Endodermal cell (in vitro differentiated cells): ENCODE results near the gene CCDC57. TPM values are rescaled to one million over a fixed set of nuclear protein-coding genes. Genes with fewer than 3 reads are reported as not detected.

Experiments
- DNase-seq: peaks from one replicate; pipeline ENCODE4 v3.0.0-alpha.2; 2017
- H3K27ac ChIP-seq: 2 replicates; pipeline ENCODE4 v1.5.1; 2013; ENCODE audit warnings: mild to moderate bottlenecking, low read depth, low read length, moderate library complexity
- H3K27me3 ChIP-seq: 2 replicates; pipeline ENCODE4 v1.6.1; 2013; ENCODE audit warnings: mild to moderate bottlenecking, low read length, moderate library complexity; ENCODE audit not compliant: insufficient read depth, control insufficient read depth, poor library complexity, severe bottlenecking
- H3K36me3 ChIP-seq: 2 replicates; pipeline ENCODE4 v1.7.0; 2013; ENCODE audit warnings: mild to moderate bottlenecking, low read length, moderate library complexity; ENCODE audit not compliant: control insufficient read depth, insufficient read depth
- H3K4me1 ChIP-seq: one replicate; pipeline ENCODE4 v1.7.0; 2013; ENCODE audit warnings: low read length; ENCODE audit not compliant: control insufficient read depth, insufficient read depth
- H3K4me3 ChIP-seq: 2 replicates; pipeline ENCODE4 v1.5.1; 2013; ENCODE audit warnings: mild to moderate bottlenecking, low read length, moderate library complexity
- H3K9ac ChIP-seq: 2 replicates; pipeline ENCODE4 v1.6.1; 2013; ENCODE audit warnings: mild to moderate bottlenecking, low read length, moderate library complexity; ENCODE audit not compliant: poor library complexity, severe bottlenecking; ENCODE audit errors: extremely low read depth
- H3K9me3 ChIP-seq: 2 replicates; pipeline ENCODE4 v1.6.1; 2013; ENCODE audit warnings: mild to moderate bottlenecking, low read length, moderate library complexity; ENCODE audit not compliant: control insufficient read depth
- H3K27ac Mint-ChIP-seq: 2 replicates; pipeline ENCODE4 v1.8.0; 2020; ENCODE audit warnings: mixed read lengths
- H3K27me3 Mint-ChIP-seq: 2 replicates; pipeline ENCODE4 v1.8.0; 2021; ENCODE audit warnings: mild to moderate bottlenecking, mixed read lengths; ENCODE audit not compliant: insufficient read depth
- H3K36me3 Mint-ChIP-seq: 2 replicates; pipeline ENCODE4 v1.8.0; 2020; ENCODE audit warnings: low read depth, mixed read lengths
- H3K4me1 Mint-ChIP-seq: 2 replicates; pipeline ENCODE4 v1.8.0; 2020; ENCODE audit warnings: mixed read lengths
- H3K4me3 Mint-ChIP-seq: 2 replicates; pipeline ENCODE4 v1.8.0; 2020; ENCODE audit warnings: mild to moderate bottlenecking, moderate library complexity, mixed read lengths
- H3K9me3 Mint-ChIP-seq: 2 replicates; pipeline ENCODE4 v1.8.0; 2020; ENCODE audit warnings: mild to moderate bottlenecking, mixed read lengths
- CTCF ChIP-seq: fragments of 200-600 bp; sonication (generic); conservative IDR thresholded peaks from 2 replicates; pipeline ENCODE4 v1.5.0; 2021; ENCODE audit warnings: antibody characterized with exemption, mild to moderate bottlenecking
- WGBS, 2 experiments: methylation state at CpG; one replicate each; pipeline versions ENCODE4 v1.1.5 to v1.1.7; 2013; ENCODE audit warnings: missing lambda C conversion rate in 2 of 2, mixed read lengths in 1 of 2; ENCODE audit not compliant: insufficient coverage in 1 of 2, insufficient read length in 1 of 2; 5-methylcytosine and 5-hydroxymethylcytosine counted together
- total RNA-seq, 2 donors: library from RNA; stranded (reverse); fragmentation: NEBNext Ultra II Directional in 1 of 2; extraction: Animal tissue kit (Norgen Biotek cat#: 25700) in 1 of 2; gene quantifications; 2 replicates in 1 of 2; 3 replicates in 1 of 2; pipeline ENCODE4 v1.2.1, GENCODE V29; 2021

Gene CCDC57
- total RNA-seq, 2 donors from 2014 or later: 61.8 to 82.8 TPM

DNA sequence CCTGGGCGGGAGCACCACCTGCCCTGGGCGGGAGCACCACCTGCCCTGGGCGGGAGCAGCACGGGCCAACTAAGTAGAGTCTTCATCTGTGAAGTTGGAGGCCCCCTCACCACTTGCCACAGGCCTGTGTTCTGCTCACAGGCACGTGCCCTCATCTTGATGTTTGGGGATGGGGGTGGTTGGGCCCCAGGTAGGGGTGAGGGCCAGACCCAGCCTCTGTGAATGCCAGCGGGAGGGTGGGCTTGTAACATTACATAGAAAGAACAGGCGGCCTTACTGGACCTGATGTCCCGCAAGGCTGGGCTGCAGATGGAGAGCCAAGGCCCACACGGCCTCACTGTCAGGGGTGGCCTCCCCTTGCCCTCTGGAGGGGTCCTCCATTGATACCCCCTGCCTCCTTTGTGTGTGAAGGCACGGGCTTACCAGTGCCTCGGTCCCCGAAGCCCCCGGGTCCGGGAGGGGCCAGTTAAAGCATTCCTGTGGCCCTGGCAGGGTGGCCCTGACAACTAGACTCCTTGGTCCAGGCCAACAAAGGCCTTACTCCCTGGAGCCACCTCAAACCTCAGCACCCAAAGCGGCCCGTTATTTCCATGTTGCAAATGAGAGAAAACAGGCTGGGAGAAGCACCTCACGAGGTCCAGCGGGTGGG lies 15.1 kb upstream of the CCDC57 start:
- no peak overlapping the region for H3K4me3 ChIP-seq
- H3K4me1 ChIP-seq: peaks cover 6% of the 10 kb centered on the region
- H3K9me3 Mint-ChIP-seq: peaks cover 3% of the 10 kb centered on the region
- peaks cover 30% of the 10 kb centered on the region for H3K27me3 ChIP-seq
- no peaks in the 10 kb centered on the region for H3K4me1 Mint-ChIP-seq
- no peak overlapping the region for H3K27ac Mint-ChIP-seq
- no peaks in the 10 kb centered on the region for H3K9me3 ChIP-seq
- peaks cover 28% of the 10 kb centered on the region for H3K27me3 Mint-ChIP-seq
- peak overlapping the region; percentile 55 for H3K4me3 Mint-ChIP-seq
- H3K9ac ChIP-seq: no peak overlapping the region
- H3K36me3 ChIP-seq: no peaks in the 10 kb centered on the region
- H3K36me3 Mint-ChIP-seq: no peaks in the 10 kb centered on the region
- no peak overlapping the region for H3K27ac ChIP-seq
- no peak for TF ChIP-seq CTCF
- no peak for DNase-seq
- WGBS, 2 experiments: 78 to 79% methylated on average over 11 to 17 of the region's 18 CpGs

DNA sequence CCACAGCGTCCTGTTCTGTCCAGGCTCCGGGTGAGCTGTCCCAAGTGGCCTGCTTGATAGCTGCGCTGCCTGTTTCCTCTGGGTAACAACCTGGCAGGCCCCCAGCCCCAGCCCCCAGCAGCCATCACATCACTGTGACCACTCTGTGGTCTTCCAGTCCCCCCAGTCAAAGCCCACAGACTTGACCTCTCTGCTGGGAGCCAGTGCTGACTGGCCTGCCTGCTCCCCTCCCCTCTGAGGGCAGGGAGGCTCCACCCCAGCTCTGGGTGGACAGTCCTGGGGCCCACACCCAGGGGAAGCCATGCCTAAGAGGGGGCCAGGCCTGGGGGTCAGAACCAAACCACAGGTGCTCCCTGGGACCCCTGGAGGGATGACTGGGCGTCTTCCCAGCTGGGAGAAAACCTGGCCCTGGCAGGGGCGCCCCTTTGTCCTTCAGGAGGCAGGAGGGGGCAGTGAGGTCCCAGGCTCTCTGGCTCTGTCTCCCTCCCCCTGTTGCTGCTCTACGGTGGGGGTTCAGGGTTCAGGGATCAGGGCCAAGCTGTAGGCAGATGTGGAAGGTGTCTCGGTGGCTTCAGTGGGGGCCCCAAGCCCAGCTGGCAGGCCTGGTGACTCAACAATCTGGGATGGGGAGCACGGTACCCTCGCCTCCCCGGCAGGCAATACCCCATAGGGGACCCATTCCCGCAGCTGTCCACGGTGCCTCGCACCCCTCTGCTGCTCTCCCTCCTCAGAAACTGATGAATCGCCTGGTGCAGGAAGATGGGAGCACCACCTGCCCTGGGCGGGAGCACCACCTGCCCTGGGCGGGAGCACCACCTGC lies 14.4 kb upstream of the CCDC57 start:
- DNase-seq: no peak
- H3K36me3 ChIP-seq: no peaks in the 10 kb centered on the region
- no peak overlapping the region for H3K4me3 Mint-ChIP-seq
- TF ChIP-seq CTCF: no peak
- peaks cover 30% of the 10 kb centered on the region for H3K27me3 ChIP-seq
- H3K27ac Mint-ChIP-seq: no peak overlapping the region
- no peaks in the 10 kb centered on the region for H3K4me1 Mint-ChIP-seq
- no peaks in the 10 kb centered on the region for H3K36me3 Mint-ChIP-seq
- no peaks in the 10 kb centered on the region for H3K9me3 ChIP-seq
- WGBS, 2 experiments: 81 to 89% methylated on average over 7 to 15 of the region's 16 CpGs
- H3K27me3 Mint-ChIP-seq: peaks cover 34% of the 10 kb centered on the region
- peaks cover 2% of the 10 kb centered on the region for H3K4me1 ChIP-seq
- H3K27ac ChIP-seq: no peak overlapping the region
- H3K9ac ChIP-seq: no peak overlapping the region
- H3K9me3 Mint-ChIP-seq: peaks cover 3% of the 10 kb centered on the region
- H3K4me3 ChIP-seq: no peak overlapping the region

DNA sequence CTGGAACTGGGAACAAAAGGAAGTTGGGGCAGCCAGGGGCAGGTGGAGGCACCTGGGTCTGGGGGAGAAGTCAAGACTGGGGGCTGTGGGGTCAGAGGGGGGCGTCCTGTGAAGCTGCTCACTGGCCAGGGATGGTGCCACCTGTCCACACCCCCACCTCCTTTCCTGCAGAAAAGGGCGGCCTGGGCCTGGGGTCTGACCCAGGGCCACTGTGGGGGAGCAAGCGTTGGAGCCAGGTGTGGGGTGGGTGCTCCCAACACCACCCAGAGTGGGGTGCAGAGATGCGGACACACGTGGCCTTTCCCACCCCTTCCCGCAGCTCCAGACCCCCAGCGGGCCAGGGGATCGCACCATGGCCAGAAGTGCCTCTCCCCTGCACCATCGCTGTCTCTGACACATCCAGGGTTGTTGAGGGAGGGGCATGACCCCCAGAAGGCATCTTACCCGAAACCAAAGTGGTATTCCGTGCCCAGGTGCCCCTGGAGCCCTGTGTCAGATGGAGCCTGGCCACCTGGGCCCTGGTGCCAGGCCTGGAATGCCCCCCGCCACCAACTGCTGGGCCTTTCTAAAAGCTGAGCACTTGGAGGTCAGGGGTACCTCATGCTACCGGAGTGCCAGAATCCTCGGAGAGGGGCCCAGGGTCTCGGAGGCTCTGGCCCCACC lies 13.6 kb upstream of the CCDC57 start:
- Histone ChIP-seq H3K27me3 (peaks cover 30% of the 10 kb centered on the region), H3K4me1 (no peaks in the 10 kb centered on the region), H3K9me3 (no peaks in the 10 kb centered on the region), H3K36me3 (no peaks in the 10 kb centered on the region), H3K4me3 (no peak overlapping the region), H3K27ac (no peak overlapping the region), H3K9ac (no peak overlapping the region)
- Mint-ChIP-seq H3K4me1 (no peaks in the 10 kb centered on the region), H3K27me3 (peaks cover 39% of the 10 kb centered on the region), H3K9me3 (peaks cover 3% of the 10 kb centered on the region), H3K4me3 (no peak overlapping the region), H3K27ac (no peak overlapping the region), H3K36me3 (no peaks in the 10 kb centered on the region)
- WGBS, 2 experiments: 90 to 92% methylated on average over 12 to 15 of the region's 15 CpGs
- DNase-seq: no peak
- TF ChIP-seq CTCF: no peak
